ENCODE results near the gene ARHGAP22.

- TF ChIP-seq, protein P1, sequence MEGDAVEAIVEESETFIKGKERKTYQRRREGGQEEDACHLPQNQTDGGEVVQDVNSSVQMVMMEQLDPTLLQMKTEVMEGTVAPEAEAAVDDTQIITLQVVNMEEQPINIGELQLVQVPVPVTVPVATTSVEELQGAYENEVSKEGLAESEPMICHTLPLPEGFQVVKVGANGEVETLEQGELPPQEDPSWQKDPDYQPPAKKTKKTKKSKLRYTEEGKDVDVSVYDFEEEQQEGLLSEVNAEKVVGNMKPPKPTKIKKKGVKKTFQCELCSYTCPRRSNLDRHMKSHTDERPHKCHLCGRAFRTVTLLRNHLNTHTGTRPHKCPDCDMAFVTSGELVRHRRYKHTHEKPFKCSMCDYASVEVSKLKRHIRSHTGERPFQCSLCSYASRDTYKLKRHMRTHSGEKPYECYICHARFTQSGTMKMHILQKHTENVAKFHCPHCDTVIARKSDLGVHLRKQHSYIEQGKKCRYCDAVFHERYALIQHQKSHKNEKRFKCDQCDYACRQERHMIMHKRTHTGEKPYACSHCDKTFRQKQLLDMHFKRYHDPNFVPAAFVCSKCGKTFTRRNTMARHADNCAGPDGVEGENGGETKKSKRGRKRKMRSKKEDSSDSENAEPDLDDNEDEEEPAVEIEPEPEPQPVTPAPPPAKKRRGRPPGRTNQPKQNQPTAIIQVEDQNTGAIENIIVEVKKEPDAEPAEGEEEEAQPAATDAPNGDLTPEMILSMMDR (conservative IDR thresholded peaks at IDR 0.05 in 1 of 2, IDR thresholded peaks at IDR 0.05 in 1 of 2; ENCODE audit: low read depth in 1 of 2, low read length in 2 of 2): no peak
- TF ChIP-seq EZH2 (IDR thresholded peaks at IDR 0.05; ENCODE audit: low read length, missing control alignments): no peak
These were observed 31.8 kb downstream of the ARHGAP22 start for GRCh38 chr10:48573045-48573444.
